Stimulated activated CD8-positive, alpha-beta memory T cell treated with anti-CD3 and anti-CD28 coated beads, Interleukin-7, amount 100 ng/mL, for 1 hour (primary cell): Measurements from ENCODE around the gene MGAT5.
A peak's percentile ranks its signal among the peaks of the same experiment; 100 is the strongest.

ENCODE experiments used
- DNase-seq, 2 donors: peaks; one replicate each; pipeline ENCODE4 v3.0.0-alpha.2; 2020; ENCODE audit warnings: low read depth in 2 of 2

Gene MGAT5

DNA sequence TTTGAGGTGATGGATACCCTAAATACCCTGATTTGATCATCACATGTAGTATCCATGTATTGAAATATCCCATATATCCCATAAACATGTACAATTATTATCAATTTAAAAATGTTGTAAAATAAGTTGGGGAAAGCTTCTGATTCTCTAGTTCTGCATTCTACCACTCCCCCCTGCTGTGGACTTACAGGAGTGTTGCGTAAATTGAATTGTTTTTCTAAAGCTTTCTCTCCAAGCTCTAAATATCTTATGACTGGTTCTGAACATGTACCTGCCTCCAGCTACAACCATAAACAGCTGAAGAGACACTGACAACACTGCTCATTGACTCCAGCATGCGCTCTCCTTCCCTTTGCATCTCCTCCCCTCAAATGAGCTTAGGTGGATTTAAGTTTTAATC is 145.2 kb downstream of the MGAT5 start:
- no peak for DNase-seq

DNA sequence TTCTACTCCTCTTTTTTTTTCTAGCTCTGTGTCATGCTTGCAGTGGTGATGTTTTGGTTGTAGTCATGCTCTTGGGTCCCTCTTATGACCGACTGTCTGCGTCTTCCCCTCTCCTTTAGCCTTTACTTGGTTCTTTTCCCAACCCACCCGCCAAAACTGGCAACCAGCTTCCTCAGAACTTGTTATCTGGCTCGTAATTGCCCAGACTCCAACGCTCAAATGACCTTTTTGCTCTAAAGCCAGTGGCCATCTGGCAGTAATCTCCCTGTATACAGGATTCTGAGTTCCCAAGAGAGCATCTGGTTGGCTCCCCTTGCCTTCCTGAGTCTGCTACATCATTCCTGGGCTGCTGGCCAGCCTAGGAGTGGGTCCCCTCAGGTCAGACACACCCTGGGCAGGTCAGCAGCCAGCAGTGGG is 147.2 kb downstream of the MGAT5 start:
- no peak for DNase-seq

DNA sequence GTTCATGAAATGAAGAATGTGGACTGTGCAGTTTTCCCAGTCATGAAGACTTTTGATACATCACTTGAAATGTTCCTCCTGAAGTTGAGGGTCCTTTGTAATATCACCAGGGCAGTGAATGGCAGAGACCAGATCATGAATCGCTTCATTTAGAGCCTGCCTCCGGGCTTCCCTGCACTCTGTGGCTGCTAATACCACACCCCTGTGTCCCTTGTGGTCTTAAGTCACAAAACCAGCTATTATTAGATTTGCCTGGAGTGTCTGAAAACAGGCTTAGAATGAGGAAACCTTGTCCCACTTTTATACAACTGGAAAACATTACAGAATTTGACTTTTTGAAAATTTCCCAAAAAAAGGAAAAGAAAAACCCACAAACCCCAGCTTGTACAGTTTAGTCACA is 147.9 kb downstream of the MGAT5 start:
- no peak for DNase-seq

DNA sequence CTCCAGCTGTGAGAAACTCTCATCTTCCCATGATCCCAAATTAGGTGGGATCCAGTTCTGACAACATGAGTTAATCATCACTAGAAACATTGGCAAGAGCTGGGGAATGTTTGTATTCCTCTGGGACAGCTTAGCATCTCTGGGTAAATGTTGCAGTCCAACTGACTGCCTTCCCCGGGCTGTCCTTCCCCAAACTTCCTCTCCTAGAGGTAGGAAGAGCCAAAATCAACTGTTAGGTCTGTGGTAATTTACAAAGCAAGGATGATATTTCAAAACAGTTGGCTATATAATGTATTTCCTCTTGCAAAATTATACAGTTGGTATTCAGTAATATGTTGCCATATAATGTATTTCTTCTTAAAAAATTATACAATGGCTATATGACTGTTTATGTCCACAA is 148.5 kb downstream of the MGAT5 start:
- no peak for DNase-seq

DNA sequence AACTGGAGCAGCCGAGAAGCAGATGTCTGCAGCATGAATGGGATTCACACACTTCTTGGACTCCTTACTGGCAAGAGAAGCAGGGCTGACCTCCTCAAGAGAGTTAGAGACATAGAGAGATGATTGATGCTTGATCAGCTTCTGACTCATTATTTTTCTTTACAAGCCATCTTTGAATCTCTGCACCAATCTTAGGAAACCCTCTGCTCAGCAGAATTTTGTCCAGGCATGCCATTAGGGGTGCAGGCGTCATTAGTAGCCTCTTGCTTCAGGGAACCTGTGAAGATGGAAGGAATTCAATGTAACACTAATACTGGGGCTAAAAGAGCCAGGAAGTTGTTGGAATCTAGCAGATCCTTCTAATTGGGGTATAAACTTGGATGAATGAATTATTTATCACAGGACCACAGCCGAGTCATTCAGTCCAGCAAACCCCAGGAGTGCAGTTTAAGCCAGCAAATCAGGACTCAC is 151.8 kb downstream of the MGAT5 start:
- DNase-seq, result no peak

DNA sequence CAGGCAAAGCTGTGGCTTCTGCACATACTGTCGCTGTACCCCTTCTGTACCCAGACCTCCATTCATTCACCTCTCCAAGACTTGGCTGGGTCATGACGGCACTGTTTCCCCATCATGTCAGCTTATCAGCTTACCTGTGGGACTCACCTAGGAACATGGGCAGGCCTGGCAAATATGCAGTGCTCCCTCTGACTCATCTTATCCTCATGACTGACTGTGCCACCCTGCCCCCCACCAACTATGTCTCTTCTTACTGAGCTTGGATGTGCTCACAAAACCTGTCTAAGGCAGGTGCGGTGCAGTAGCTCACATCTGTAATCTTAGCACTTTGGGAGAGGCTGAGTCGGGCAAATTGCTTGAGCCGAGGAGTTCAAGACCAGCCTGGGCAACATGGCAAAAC is 152.4 kb downstream of the MGAT5 start:
- no peak for DNase-seq

DNA sequence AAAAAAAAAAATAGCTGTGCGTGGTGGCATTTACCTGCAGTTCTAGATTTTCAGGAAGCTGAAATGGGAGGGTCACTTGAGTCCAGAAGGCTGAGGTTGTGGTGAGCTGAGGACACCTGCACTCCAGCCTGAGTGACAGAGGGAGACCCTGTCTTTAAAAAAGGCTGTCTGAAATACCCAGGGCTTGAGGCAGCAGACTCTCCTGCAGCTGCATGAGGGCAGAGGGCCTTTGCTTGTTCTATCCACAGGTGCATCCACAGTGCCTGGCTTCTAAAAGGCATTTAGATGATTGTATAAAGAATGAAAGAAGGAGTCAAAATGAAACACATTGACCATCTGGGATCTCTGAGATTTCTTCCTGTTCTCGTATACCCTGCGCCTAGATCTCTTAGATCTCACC is 152.9 kb downstream of the MGAT5 start:
- DNase-seq, result no peak

DNA sequence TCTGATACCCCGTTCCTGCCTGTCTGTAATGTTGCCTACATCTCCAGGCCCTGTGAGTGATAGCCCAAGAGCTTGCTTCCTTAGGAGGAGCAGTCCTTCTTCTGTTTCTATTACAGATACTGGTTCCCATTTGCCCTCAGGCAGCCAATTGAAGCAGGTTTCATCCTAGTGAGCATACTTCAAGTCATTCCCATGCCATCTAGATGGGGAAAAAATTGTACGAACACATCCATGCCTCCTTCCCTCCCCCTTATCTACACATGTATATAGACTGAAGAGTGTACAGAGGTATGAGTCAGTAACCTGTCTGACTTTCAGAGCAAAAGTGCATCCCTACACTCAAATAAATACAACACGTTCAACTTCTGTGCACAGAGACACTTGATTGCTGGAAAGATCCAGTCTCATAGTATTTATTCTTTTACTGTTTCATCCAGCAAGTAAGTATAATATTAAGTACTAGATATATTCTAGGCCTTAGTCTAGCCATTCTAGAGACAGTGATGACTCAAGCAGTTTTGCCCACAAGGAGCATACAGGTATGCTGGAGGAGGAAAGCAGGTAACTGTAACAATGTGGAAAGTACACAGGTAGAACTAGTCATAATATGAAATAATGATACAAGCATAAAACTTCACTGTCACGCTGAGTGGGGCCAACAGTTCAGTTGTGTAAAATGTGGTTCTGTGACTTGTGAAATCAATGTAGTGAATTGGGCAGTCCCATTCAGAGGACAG is 153.4 kb downstream of the MGAT5 start:
- DNase-seq, result no peak

DNA sequence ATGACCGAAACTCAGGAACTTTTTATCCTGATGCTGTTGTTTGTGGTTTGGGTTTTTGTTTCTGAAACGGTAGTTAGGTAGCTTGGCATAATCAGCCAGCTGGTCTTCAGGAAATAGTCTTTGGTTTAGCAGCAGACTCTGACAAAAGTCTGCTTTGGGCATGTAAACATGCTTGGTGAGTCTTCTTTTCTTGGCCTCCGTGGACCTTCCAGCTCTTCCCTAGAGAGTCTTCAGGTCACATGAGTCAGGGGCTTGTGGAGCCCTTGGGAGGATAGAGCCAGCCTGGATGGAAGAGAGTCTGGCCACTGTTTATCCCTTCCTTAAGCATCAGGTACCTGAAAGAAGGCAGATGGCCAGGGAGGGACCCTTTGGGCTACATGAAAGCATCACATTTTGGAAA is 154.5 kb downstream of the MGAT5 start:
- DNase-seq, result no peak

DNA sequence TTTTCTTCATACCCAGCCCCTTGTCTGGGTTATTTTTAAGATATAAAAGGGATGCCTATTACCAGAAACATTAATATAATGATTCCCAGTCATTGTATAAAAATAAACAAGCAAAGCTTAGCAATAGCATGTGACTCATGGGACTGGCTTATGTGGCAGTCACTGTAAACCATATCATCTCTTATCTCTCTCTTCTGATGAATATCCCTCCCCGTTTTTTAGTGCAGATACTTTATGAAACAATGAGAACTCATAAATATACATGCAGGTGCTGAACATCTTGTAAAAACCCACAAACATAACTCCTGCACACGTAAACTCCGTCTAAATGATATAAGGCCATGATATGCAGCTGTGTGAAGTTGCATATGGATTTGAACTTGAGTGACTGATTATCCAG is 154.9 kb downstream of the MGAT5 start:
- DNase-seq, result no peak

DNA sequence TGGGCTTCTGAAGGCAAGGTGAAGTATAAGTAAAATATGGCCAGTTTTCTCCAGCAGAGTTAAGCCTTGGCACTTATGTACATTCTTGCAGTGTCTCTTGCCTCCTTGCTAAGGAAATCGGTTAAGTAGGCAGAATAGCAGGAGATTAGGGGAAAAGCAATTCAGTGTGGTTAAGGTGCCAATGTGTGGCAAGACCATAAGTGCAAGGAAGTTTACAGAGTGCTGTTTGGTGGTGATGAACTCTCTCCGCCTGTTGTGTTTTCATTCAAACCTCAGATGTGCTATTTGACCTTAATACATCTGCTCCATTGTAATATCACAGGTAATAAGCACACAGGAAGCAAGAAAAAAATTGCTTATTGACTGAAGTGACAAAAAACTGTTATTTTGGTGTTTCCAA is 156.1 kb downstream of the MGAT5 start:
- no peak for DNase-seq

DNA sequence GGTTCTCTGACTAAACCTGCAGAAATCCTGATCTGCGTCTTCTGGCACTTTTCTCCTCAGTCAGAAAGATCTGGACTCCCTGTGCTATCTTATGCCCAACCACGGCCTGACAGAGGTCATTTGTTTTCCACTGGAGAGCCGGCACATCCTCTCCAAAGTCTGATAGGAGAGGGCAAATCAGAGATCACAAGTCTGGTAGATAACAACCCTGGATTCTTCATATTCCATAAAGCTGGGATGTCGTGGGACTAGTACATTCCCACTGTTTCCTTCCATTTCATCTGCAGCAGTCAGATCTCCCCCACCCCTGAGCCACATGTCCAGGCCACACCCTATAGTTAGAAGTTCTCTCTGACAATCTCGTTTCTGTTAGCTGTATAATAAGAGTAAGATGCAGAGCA is 157.0 kb downstream of the MGAT5 start:
- DNase-seq, result no peak

DNA sequence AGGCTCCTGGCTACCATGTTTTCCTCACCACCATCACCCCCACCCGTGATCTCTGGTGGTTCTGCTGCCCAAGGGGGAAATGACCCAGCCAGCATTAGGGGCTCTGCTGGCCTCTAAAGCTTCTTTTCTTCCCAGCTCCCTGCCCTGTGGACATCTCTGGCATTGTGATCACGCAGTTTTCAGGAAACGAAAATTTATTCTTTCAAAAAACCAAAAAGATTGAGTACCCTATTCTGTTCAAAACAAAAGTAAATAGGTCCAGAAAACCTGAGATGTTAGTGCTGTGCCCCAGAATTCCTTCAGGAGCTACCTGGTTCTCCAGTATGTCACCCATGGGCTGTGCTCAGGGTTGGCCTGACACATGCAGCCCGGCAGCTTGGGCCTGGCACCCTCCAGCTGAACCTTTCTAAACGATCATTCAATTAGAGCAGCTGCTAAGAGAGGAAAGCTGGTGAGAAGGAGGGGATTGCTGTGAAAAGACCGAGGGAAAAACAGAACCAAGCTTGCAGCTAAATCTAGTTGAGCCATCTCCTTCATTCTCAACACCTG is 157.5 kb downstream of the MGAT5 start:
- no peak for DNase-seq

DNA sequence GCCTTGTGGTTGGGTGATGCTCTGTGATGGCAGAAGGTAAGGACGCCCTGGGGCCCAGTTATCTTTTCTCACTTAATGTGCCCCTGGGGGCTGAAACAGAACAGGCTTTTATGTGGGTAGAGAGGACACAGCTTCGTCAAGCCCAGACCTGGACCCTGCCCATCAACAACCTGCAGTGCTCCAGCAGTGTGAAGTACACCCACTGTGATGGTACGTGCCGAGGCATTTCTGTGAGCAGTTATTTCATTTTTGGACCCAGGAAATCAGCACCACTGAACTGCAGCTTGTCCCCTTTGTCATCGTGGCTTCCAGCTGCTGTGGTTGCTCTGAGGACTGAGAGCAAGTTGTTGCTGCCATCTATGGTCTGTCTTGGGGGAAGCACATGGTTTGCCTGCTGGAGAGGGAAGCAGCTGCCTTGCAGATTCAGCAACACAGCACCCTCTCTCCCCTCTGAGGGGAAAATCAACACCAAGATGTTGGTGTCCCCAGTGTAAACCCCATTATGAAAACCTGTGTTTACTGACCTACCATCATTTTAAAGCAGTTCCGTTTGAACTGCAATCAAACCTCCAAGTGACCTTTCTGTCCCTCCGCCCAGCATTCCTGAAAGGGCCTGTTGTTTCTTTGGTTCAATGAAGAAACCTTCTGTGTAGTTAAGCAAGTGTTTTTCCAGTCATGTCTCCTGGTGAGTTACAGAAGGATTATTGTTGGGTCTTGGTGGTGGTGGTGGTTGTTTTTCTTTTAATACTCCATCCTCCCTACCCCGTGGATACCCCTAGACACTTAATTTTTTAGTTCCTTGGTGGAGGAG is 158.2 kb downstream of the MGAT5 start:
- peak; percentile 28 to 31 for DNase-seq

DNA sequence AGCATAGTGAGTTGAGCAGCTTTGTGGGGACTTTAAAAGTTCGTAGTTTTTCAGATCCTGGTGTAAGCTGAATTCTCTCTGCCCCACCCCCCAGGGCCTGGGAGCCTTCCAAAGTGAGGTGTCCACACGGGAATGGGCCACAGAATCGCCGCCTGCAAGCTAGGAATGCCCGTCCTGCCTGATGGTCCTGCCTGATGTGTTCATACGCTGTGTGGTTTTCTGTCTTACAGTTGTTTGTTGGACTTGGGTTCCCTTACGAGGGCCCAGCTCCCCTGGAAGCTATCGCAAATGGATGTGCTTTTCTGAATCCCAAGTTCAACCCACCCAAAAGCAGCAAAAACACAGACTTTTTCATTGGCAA is 158.7 kb downstream of the MGAT5 start:
- no peak for DNase-seq

DNA sequence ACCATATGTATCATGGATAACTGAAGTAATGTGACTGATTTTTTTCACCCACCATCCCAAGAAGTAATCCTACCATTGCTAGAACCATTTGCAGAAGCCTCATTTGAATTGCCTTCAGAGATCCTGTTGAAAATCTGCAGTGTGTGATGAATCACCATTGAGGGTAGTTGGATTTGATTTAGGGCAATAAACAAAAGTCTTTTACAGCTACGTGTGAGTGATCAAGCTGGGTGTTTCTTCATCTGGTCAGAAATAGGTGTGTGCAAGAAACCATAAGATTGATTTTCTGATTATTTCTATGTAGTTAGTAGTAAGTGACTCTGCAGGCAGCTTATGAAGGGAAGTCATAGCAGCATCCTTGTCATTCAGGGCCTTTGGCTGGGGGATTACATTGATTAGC is 159.6 kb downstream of the MGAT5 start:
- DNase-seq, result no peak

DNA sequence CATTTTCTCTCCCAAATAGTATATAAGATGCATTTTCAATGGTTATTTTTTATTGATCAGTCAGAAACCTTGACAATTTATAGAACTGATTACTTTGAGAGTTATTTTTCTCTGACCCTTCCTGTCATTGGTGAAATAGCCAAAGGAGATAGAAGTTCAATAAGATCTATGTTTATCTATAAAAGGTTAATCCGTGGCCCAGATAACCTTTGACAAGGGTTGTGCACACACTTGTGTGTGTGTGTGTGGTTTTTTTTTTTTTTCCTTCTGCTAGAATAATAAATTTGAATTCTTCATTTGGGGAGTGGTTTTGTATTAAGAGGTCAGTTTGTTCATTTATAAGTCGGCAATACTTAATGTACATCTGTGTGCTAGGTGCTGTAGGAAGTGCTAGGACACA is 160.0 kb downstream of the MGAT5 start:
- DNase-seq, result no peak

DNA sequence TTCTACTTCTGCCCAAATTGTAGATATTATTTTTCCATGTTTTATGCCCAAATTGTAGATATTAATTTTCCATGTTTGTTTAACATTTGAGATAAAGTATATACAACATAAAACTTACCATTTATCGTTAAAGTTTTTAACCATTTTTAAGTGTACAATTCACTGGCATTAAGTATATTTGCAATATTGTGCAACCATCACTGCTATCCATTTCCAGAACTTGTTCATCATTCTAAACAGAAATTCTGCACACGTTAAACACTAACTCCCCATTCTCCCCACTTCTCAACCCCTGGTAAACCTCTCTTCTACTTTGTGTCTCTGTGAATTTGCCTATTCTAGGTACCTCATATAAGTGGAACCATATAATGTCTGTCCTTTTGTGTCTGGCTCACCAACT is 162.1 kb downstream of the MGAT5 start:
- no peak for DNase-seq

DNA sequence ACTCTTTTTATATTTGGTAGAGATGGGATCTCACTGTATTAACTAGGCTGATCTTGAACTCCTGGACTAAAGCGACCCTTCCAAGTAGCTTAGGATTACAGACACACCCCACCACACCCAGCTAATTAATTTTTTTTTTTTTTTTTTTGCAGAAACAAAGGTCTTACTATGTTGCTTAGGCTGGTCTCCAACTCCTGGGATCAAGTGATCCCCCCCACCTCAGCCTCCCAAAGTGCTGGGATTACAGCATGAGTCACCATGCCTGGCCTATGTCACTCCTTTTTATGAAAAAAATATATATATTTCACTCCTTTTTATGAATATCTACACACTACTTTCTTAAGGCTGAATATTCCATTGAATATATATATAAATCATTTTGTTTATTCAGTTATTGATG is 162.8 kb downstream of the MGAT5 start:
- no peak for DNase-seq

DNA sequence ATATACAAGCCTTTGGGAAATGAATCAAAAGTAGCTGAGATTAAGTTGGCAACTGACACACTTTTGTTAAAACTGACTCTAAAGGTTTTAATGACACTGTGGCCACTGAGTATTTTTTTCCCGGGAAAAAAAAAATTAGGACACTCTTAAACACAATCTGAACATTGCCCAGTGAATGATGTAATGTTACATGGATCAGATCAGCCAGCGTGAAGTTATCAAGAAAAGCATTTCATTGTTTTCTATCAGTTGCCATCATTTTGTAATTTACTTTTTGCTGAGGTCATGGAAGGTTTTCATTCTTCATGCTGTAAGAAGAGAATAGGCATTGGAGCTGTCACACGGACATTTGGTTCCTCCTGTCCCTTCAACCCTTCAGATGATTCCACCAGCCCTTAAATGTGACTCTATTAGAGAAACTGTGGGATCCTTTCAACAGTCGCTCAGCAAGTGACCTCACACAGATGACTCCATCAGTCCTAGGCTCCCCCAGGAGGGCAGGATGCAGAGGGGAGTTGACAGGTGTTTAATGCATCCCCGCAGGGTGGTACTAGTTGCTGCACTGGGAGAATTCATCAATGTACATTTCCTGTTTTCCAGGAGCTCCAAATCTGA is 164.2 kb downstream of the MGAT5 start:
- DNase-seq, result no peak

DNA sequence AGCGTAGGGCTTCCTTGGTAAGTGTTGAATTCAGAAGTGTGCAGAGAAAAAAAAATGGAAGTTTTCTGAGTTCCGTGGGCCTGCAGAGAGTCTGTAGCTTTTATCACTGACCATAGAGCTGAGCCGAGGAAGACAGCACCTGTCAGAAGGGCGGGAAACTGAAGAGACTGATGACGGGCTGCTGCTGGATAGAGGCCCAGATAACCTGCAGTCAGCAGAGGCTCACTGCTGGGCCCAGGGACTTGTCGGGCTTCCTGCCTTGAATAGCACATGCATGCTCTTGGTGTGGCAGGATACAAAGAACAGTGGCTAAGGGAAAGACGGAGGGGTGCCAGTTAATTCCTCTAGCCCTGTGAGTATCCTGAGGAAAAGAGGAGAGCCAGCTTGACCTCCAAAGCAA is 166.4 kb downstream of the MGAT5 start:
- DNase-seq, result no peak

DNA sequence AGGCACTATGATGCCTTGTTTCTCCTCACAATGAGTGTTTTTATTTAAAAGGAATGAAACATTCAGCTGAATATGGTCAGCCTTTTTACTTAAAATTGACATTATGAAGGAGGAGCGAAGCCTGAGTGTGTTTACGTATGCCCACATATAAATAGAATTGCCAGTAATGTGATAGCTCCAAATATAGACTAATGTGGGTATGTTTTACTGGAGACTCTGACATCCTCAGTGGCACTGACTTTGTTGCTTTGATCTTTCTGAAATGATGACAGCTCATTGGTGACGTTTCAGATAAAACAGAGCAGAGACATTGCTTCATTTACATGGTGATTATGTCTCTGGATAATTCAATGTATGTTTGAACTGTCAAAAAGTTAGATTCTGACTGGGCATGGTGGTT is 167.0 kb downstream of the MGAT5 start:
- DNase-seq, result no peak
